K562 (cell line): ENCODE measurements around the gene ARL8A. TPM values are rescaled to one million over a fixed set of nuclear protein-coding genes. Genes with fewer than 3 reads are reported as not detected.

Experiments used
- ATAC-seq: fragments of 200-7000 bp; cut with Tn5 transposase; 3 replicates; pipeline ENCODE4 v1.9.1; 2020; ENCODE audit warnings: moderate library complexity
- BruUV-seq: library from RNA; stranded (reverse); fragments of 400-500 nt; replicated peaks from 2 replicates; lab custom pipeline; 2021; lab: Mats Ljungman, UMichigan
- CTCF ChIA-PET: fragments of 300-600 bp; formaldehyde crosslinking; extraction: SDS; loops from one replicate; lab custom pipeline; 2021; ENCODE audit warnings: low intra/inter-chr PET ratio; lab: Yijun Ruan, JAX
- POLR2A ChIA-PET: fragments of 300-600, 350-650 bp; sonication (Branson Sonifier 250); formaldehyde crosslinking; extraction: SDS; loops from one replicate; lab custom pipeline; 2021; ENCODE audit warnings: antibody characterized with exemption, inconsistent platforms; lab: Yijun Ruan, JAX
- DNase-seq, 4 experiments: peaks; one replicate each; pipeline versions ENCODE4 v3.0.0 to v3.0.0-alpha.2; 2011 to 2018; ENCODE audit warnings: low spot score in 3 of 4, mixed read lengths in 3 of 4; ENCODE audit errors: extremely low read depth in 1 of 4
- FAIRE-seq: peaks from 2 replicates; lab custom pipeline; 2011; peaks lifted over from hg19 to GRCh38; lab: Jason Lieb, UNC
- H2AFZ ChIP-seq: 2 replicates; pipeline ENCODE4 v1.6.0; 2011; ENCODE audit warnings: low read depth, low read length, control low read depth, inconsistent platforms
- H3K27ac ChIP-seq: fragments of 200-600 bp; 3 replicates; pipeline ENCODE4 v1.8.0; 2011; ENCODE audit warnings: low read depth, mild to moderate bottlenecking, control low read depth, inconsistent platforms, low read length, moderate library complexity, mixed read lengths; ENCODE audit errors: extremely low read depth
- H3K27me3 ChIP-seq, 2 experiments: fragments of 300-600 bp in 1 of 2; 2 replicates in 1 of 2; 3 replicates in 1 of 2; pipeline versions ENCODE4 v1.6.0 to v1.8.0; 2011; ENCODE audit warnings: inconsistent platforms in 2 of 2, low read length in 2 of 2, mild to moderate bottlenecking in 1 of 2, mixed read lengths in 1 of 2, moderate library complexity in 1 of 2; ENCODE audit not compliant: control insufficient read depth in 2 of 2, insufficient read depth in 2 of 2
- H3K36me3 ChIP-seq: fragments of 300-600 bp; 3 replicates; pipeline ENCODE4 v1.8.0; 2011; ENCODE audit warnings: mild to moderate bottlenecking, low read length, inconsistent platforms; ENCODE audit not compliant: control insufficient read depth, insufficient read depth
- H3K4me1 ChIP-seq, 2 experiments: fragments of 200-600 bp in 1 of 2; replicated peaks in 1 of 2; 2 replicates in 1 of 2; 3 replicates in 1 of 2; pipeline versions ENCODE4 v1.5.1 to v1.8.0; 2011; ENCODE audit warnings: inconsistent platforms in 2 of 2, low read length in 2 of 2, mild to moderate bottlenecking in 1 of 2, mixed read lengths in 1 of 2, moderate library complexity in 1 of 2; ENCODE audit not compliant: control insufficient read depth in 2 of 2, insufficient read depth in 2 of 2
- H3K4me2 ChIP-seq: 2 replicates; pipeline ENCODE4 v1.6.1; 2011; ENCODE audit warnings: low read length, control low read depth, inconsistent platforms, mixed read lengths; ENCODE audit not compliant: insufficient read depth
- H3K4me3 ChIP-seq: fragments of 200-600 bp; sonication (generic), shearing (Covaris generic); 2 replicates; pipeline ENCODE4 v1.5.1; 2016; ENCODE audit warnings: control low read depth, inconsistent platforms
- H3K79me2 ChIP-seq: fragments of 200-600 bp; 3 replicates; pipeline ENCODE4 v1.8.0; 2011; ENCODE audit warnings: low read length, inconsistent platforms; ENCODE audit not compliant: control insufficient read depth, insufficient read depth
- H3K9ac ChIP-seq, 2 experiments: 2 replicates each; pipeline versions ENCODE4 v1.6.0 to v1.6.1; 2011; ENCODE audit warnings: low read depth in 2 of 2, low read length in 2 of 2, control low read depth in 1 of 2, inconsistent platforms in 1 of 2, mild to moderate bottlenecking in 1 of 2, mixed read lengths in 1 of 2; ENCODE audit not compliant: insufficient read depth in 1 of 2
- H3K9me1 ChIP-seq: one replicate; pipeline ENCODE4 v1.6.0; 2011; ENCODE audit warnings: inconsistent platforms, mild to moderate bottlenecking, low read length, moderate library complexity; ENCODE audit not compliant: control insufficient read depth, insufficient read depth
- H3K9me3 ChIP-seq: replicated peaks from 2 replicates; pipeline ENCODE4 v1.5.1; 2011; ENCODE audit warnings: low read depth, low read length, inconsistent platforms; ENCODE audit not compliant: control insufficient read depth, insufficient read depth
- H4K20me1 ChIP-seq: replicated peaks from 2 replicates; pipeline ENCODE4 v1.6.1; 2011; ENCODE audit warnings: low read length, inconsistent platforms, mixed read lengths; ENCODE audit not compliant: control insufficient read depth, insufficient read depth
- DEAF1 ChIP-seq: fragments of 450-650 bp; formaldehyde crosslinking; IDR thresholded peaks from 2 replicates; pipeline ENCODE4 v1.4.0; 2020; ENCODE audit warnings: mild to moderate bottlenecking, moderate library complexity
- EP300 ChIP-seq: IDR thresholded peaks from 2 replicates; pipeline ENCODE4 v1.6.1; 2012; ENCODE audit warnings: low read length, improper control_type of control experiment
- KLF6 ChIP-seq: fragments of 250-450 bp; sonication (Bioruptor Pico); IDR thresholded peaks from 2 replicates; pipeline ENCODE4 v1.4.0; 2020; ENCODE audit warnings: mild to moderate bottlenecking, moderate library complexity, borderline replicate concordance
- NR3C1 ChIP-seq: sonication (generic); formaldehyde crosslinking; IDR thresholded peaks from 2 replicates; pipeline ENCODE4 v1.8.1; 2022; ENCODE audit warnings: missing genetic modification reagents
- NR4A1 ChIP-seq, 2 experiments: fragments of 250-450 bp in 1 of 2; fragments of 450-650 bp in 1 of 2; sonication (Bioruptor Pico) in 1 of 2; IDR thresholded peaks; 2 replicates each; pipeline versions ENCODE4 v1.4.0 to v1.6.1; 2016 to 2020; ENCODE audit warnings: mild to moderate bottlenecking in 2 of 2, missing compliant biosample characterization in 1 of 2, missing genetic modification characterization in 1 of 2, moderate library complexity in 1 of 2
- PHB ChIP-seq: fragments of 250-450 bp; sonication (Bioruptor Pico); IDR thresholded peaks from 2 replicates; pipeline ENCODE4 v1.5.0; 2021
- POLR3G ChIP-seq: IDR thresholded peaks from 2 replicates; pipeline ENCODE4 v1.6.1; 2011; ENCODE audit not compliant: insufficient read length, insufficient replicate concordance; ENCODE audit errors: extremely low read depth
- RB1 ChIP-seq: fragments of 450-650 bp; IDR thresholded peaks from 2 replicates; pipeline ENCODE4 v1.6.1; 2017; ENCODE audit warnings: low read depth, mild to moderate bottlenecking
- SIN3A ChIP-seq, 2 experiments: fragments of 150-350 bp in 1 of 2; IDR thresholded peaks; 2 replicates each; pipeline ENCODE4 v1.6.1; 2011 to 2016; ENCODE audit warnings: borderline replicate concordance in 2 of 2, low read depth in 2 of 2, low read length in 2 of 2, mild to moderate bottlenecking in 2 of 2, moderate library complexity in 2 of 2; ENCODE audit not compliant: control insufficient read depth in 1 of 2
- SIRT6 ChIP-seq: IDR thresholded peaks from one replicate; pipeline ENCODE4 v1.6.1; 2012; ENCODE audit warnings: low read depth, mild to moderate bottlenecking, control low read depth, inconsistent platforms, low read length, moderate library complexity
- TBL1XR1 ChIP-seq, 2 experiments: IDR thresholded peaks; 2 replicates each; pipeline ENCODE4 v1.6.1; 2012; ENCODE audit warnings: improper control_type of control experiment in 2 of 2, low read length in 2 of 2, mild to moderate bottlenecking in 1 of 2
- ZBTB7A ChIP-seq: IDR thresholded peaks from 2 replicates; pipeline ENCODE4 v1.6.1; 2011; ENCODE audit warnings: low read depth, mild to moderate bottlenecking, low read length, moderate library complexity, borderline replicate concordance; ENCODE audit not compliant: control insufficient read depth
- ZNF175 ChIP-seq: fragments of 200-800 bp; sonication (Bioruptor generic); IDR thresholded peaks from 2 replicates; pipeline ENCODE4 v1.6.1; 2016; ENCODE audit warnings: low read depth, mild to moderate bottlenecking, missing genetic modification characterization, missing compliant biosample characterization
- ZNF76 ChIP-seq: fragments of 250-450 bp; sonication (Bioruptor Pico); IDR thresholded peaks from 2 replicates; pipeline ENCODE4 v1.4.0; 2020; ENCODE audit warnings: mild to moderate bottlenecking, moderate library complexity, borderline replicate concordance
- WGBS: fragments of 100-300 bp; shearing (Covaris generic); methylation state at CpG from one replicate; pipeline ENCODE4 v1.1.6; 2016; ENCODE audit warnings: low coverage, mixed read lengths; ENCODE audit not compliant: insufficient coverage; ENCODE audit errors: missing lambda C conversion rate; 5-methylcytosine and 5-hydroxymethylcytosine counted together
- in situ Hi-C: fragments of 300-500 bp; cut with MboI; formaldehyde crosslinking; loops from 4 replicates; pipeline ENCODE4 v1.15.0; 2018; ENCODE audit warnings: inconsistent platforms, mixed read lengths
- intact Hi-C: fragments of 100-400 bp; cut with micrococcal nuclease; formaldehyde crosslinking; loops from 2 replicates; pipeline ENCODE4 v1.14.2; 2022
- polyA plus RNA-seq, 8 experiments: library from polyadenylated mRNA; depleted of rRNA in 4 of 8; stranded (reverse) in 5 of 8; unstranded in 3 of 8; fragments of >200 nt; fragmentation: Nextera tagmentation in 2 of 8; fragmentation: Illumina TruSeq in 1 of 8; extraction: Ambion mirVana in 2 of 8; extraction: Trizol in 1 of 8; gene quantifications; 2 replicates each; pipeline versions ENCODE4 v1.2.1 to v1.2.3, GENCODE V29; 2011 to 2014; ENCODE audit warnings: inconsistent platforms in 1 of 8, missing spikeins in 1 of 8
- total RNA-seq, 7 experiments: library from RNA; depleted of rRNA in 6 of 7; stranded (reverse); fragments of >200 nt in 6 of 7; fragmentation: Illumina TruSeq in 2 of 7; extraction: Trizol in 2 of 7; gene quantifications; 2 replicates each; pipeline versions ENCODE4 v1.2.1 to v1.2.3, GENCODE V29; 2011 to 2021; ENCODE audit warnings: low replicate concordance in 1 of 7
- TF ChIP-seq, protein P1 (sequence below), 2 experiments: fragments of 450-650 bp in 1 of 2; sonication (generic) in 1 of 2; formaldehyde crosslinking in 1 of 2; IDR thresholded peaks in 1 of 2; conservative IDR thresholded peaks in 1 of 2; 2 replicates each; pipeline versions ENCODE4 v1.6.1 to v1.8.1; 2016 to 2023; ENCODE audit warnings: mild to moderate bottlenecking in 2 of 2, moderate library complexity in 2 of 2, inconsistent platforms in 1 of 2, missing genetic modification reagents in 1 of 2

Gene ARL8A
- total and polyA plus RNA-seq, 9 of the 15 experiments (the other 6 are each of a cell fraction or from before 2014, with no cell fraction given): 0.17 to 27.3 (median 15.6) TPM

- Histone ChIP-seq H3K9ac (no peak overlapping the region), H2AFZ (no peak overlapping the region), H3K36me3 (no peaks in the 10 kb centered on the region), H3K27ac (no peak overlapping the region), H3K4me3 (no peak overlapping the region), H4K20me1 (peaks cover 12% of the 10 kb centered on the region; the same call in 1 of the 2 replicates), H3K27me3 (peaks cover 34 to 71% of the 10 kb centered on the region in 2 experiments), H3K9me1 (no peaks in the 10 kb centered on the region), H3K4me1 (peaks cover 0 to 25% of the 10 kb centered on the region in 2 experiments; a peak in 2 of 5 replicates), H3K4me2 (no peak overlapping the region), H3K79me2 (no peaks in the 10 kb centered on the region), H3K9me3 (no peaks in the 10 kb centered on the region)
- WGBS: 13% methylated on average over 8 of the region's 9 CpGs
- FAIRE-seq (no peak), ATAC-seq (no peak), DNase-seq (no peak)
- intact Hi-C loops (no loop called here), in situ Hi-C loops (no loop called here)
- ChIA-PET CTCF (no interaction called here), POLR2A (interaction anchor here (2.0 kb wide), 1 partner anchor 9 kb away, joined by 6 read pairs; no protein-coding TSS in a partner anchor)
- BruUV-seq: no TSS peak
- no peak for TF ChIP-seq POLR3G
- TF ChIP-seq DEAF1: no peak
- no peak for TF ChIP-seq ZBTB7A
- no peak for TF ChIP-seq KLF6
- no peak for TF ChIP-seq ZNF175 (CRISPR knock-in tag)
- no peak for TF ChIP-seq NR4A1 (CRISPR knock-in tag; IDR thresholded peaks at IDR 0.05)
- TF ChIP-seq NR4A1 (tag; IDR thresholded peaks at IDR 0.05): no peak
- no peak for TF ChIP-seq EP300
- TF ChIP-seq ZNF76 (CRISPR knock-in tag): no peak
- no peak for TF ChIP-seq NR3C1 (CRISPR knock-in tag)
- no peak for TF ChIP-seq PHB (CRISPR knock-in tag)
- TF ChIP-seq SIN3A (IDR thresholded peaks at IDR 0.05; ENCODE audit: borderline replicate concordance in 2 of 2, control insufficient read depth in 1 of 2, low read depth in 2 of 2, low read length in 2 of 2): no peak
- TF ChIP-seq, protein P1, sequence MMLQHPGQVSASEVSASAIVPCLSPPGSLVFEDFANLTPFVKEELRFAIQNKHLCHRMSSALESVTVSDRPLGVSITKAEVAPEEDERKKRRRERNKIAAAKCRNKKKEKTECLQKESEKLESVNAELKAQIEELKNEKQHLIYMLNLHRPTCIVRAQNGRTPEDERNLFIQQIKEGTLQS (IDR thresholded peaks at IDR 0.05): no peak
- TF ChIP-seq, protein P1 (CRISPR knock-in tag; conservative IDR thresholded peaks at IDR 0.05): no peak
- no peak for TF ChIP-seq RB1
- TF ChIP-seq SIRT6: no peak
- TF ChIP-seq TBL1XR1 (IDR thresholded peaks at IDR 0.05; ENCODE audit: low read length in 2 of 2): no peak
These were observed 18.1 kb downstream of the ARL8A start for GRCh38 chr1:202126426-202126825.
